ENCODE measurements around the gene PTPN20.
"Not testable (repeated sequence)": the region's sequence is repeated elsewhere in the genome, so short reads cannot be mapped to it uniquely, and the experiment has no call there.

GRCh38 chr10:46907185-46908117 lies 3.8 kb upstream of the PTPN20 start:
- TF ChIP-seq MAX (IDR thresholded peaks at IDR 0.05); CTCF (IDR thresholded peaks at IDR 0.05; ENCODE audit: control extremely low read depth in 1 of 3, insufficient read depth in 1 of 3, low read depth in 1 of 3, low read length in 3 of 3); HDAC6 (IDR thresholded peaks at IDR 0.05; ENCODE audit: low read depth, low read length); POLR2AphosphoS5 (IDR thresholded peaks at IDR 0.05; ENCODE audit: low read depth, low read length); EZH2 (IDR thresholded peaks at IDR 0.05; ENCODE audit: low read depth, low read length, severe bottlenecking); YY1 (IDR thresholded peaks at IDR 0.05; ENCODE audit: low read depth, low read length); ATF3 (IDR thresholded peaks at IDR 0.05; ENCODE audit: insufficient read depth, low read depth, low read length); HDAC2 (IDR thresholded peaks at IDR 0.05; ENCODE audit: borderline replicate concordance in 1 of 2, low read depth in 2 of 2, low read length in 2 of 2); RAD21 (IDR thresholded peaks at IDR 0.05 in 1 of 2, conservative IDR thresholded peaks at IDR 0.05 in 1 of 2; ENCODE audit: low read depth in 2 of 2, low read length in 2 of 2); ZNF274 (IDR thresholded peaks at IDR 0.05; ENCODE audit: borderline replicate concordance, extremely low read depth, low read length); POLR2A (IDR thresholded peaks at IDR 0.05; ENCODE audit: control extremely low read depth in 1 of 2, low read depth in 2 of 2, low read length in 2 of 2); PHF8 (conservative IDR thresholded peaks at IDR 0.05; ENCODE audit: low read depth, low read length): not testable (repeated sequence)
